Measurements from ENCODE around the gene DTNB. TPM values are rescaled to one million over a fixed set of nuclear protein-coding genes. Genes with fewer than 3 reads are reported as not detected.

The DTNB gene
- total and polyA plus RNA-seq, 2 donors (not counting 3 experiments of a cell fraction or from before 2014, with no cell fraction given), result 11.5 to 17.0 TPM

DNA sequence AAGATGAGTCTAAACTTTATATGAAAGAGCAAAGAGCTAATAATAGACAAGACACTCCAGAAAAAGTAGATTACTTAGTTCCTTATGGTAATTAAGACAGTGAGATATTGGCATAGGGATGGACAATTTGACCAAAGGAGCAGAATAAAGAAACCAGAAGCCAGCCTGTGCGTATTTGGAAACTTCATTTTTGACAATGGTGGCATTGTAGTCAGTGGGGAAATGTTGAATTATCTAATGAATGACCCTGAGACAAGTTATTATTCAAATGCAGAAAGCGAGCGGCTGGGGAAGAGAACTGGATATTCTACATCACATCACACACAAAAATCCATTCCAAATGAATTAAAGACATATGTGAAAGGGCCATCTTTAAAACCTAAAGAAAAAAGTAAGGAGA, 144.3 kb downstream of the DTNB start:
- Histone ChIP-seq H2AFZ (ENCODE audit: low read depth, low read length) (no peak overlapping the region), H3K27me3 (ENCODE audit: control insufficient read depth in 2 of 2, insufficient read depth in 2 of 2, low read length in 2 of 2) (no peaks in the 10 kb centered on the region), H3K9me3 (replicated peaks; ENCODE audit: control insufficient read depth, insufficient read depth, low read length) (no peaks in the 10 kb centered on the region), H3K27ac (ENCODE audit: insufficient read depth, low read depth, low read length) (no peak overlapping the region), H3K4me2 (ENCODE audit: insufficient read depth, low read length) (no peak overlapping the region), H3K4me3 (replicated peaks in 1 of 3; ENCODE audit: insufficient read depth in 1 of 3, low read depth in 1 of 3, low read length in 3 of 3) (no peak overlapping the region), H3K36me3 (ENCODE audit: control insufficient read depth in 2 of 2, extremely low read depth in 1 of 2, insufficient read depth in 2 of 2, low read length in 2 of 2) (no peaks in the 10 kb centered on the region), H4K20me1 (replicated peaks; ENCODE audit: control insufficient read depth, extremely low read depth, insufficient read depth, low read length) (no peaks in the 10 kb centered on the region), H3K79me2 (ENCODE audit: control insufficient read depth, insufficient read depth, low read length) (no peaks in the 10 kb centered on the region), H3K4me1 (ENCODE audit: control insufficient read depth, extremely low read depth, insufficient read depth, low read length) (no peaks in the 10 kb centered on the region), H3K9me1 (replicated peaks; ENCODE audit: control insufficient read depth, extremely low read depth, insufficient read depth, low read length) (no peaks in the 10 kb centered on the region), H3K9ac (replicated peaks; ENCODE audit: extremely low read depth, insufficient read depth, low read length) (no peak overlapping the region)
- FAIRE-seq (no peak), DNase-seq (ENCODE audit: low read depth, low spot score) (no peak)
- ChIA-PET POLR2A (no interaction called here), CTCF (no interaction called here)
- TF ChIP-seq POLR2A (IDR thresholded peaks at IDR 0.05; ENCODE audit: low read depth, low read length), result no peak
- TF ChIP-seq FOS (IDR thresholded peaks at IDR 0.05; ENCODE audit: borderline replicate concordance, insufficient read depth, low read length), result no peak
- TF ChIP-seq, protein P1, sequence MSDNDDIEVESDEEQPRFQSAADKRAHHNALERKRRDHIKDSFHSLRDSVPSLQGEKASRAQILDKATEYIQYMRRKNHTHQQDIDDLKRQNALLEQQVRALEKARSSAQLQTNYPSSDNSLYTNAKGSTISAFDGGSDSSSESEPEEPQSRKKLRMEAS (IDR thresholded peaks at IDR 0.05; ENCODE audit: insufficient read depth, insufficient read length), result no peak
- TF ChIP-seq MYC (IDR thresholded peaks at IDR 0.05; ENCODE audit: low read depth, low read length), result no peak
- no peak for TF ChIP-seq GATA2 (IDR thresholded peaks at IDR 0.05; ENCODE audit: insufficient read depth, insufficient read length, low read depth, low read length)
- no peak for TF ChIP-seq EZH2 (IDR thresholded peaks at IDR 0.05; ENCODE audit: borderline replicate concordance, low read depth, low read length, severe bottlenecking)
- TF ChIP-seq POLR2AphosphoS5 (IDR thresholded peaks at IDR 0.05; ENCODE audit: insufficient read depth, low read depth, low read length), result no peak
- no peak for TF ChIP-seq JUN (IDR thresholded peaks at IDR 0.05; ENCODE audit: borderline replicate concordance, insufficient read depth, insufficient read length, low read depth)
- TF ChIP-seq, protein P2, sequence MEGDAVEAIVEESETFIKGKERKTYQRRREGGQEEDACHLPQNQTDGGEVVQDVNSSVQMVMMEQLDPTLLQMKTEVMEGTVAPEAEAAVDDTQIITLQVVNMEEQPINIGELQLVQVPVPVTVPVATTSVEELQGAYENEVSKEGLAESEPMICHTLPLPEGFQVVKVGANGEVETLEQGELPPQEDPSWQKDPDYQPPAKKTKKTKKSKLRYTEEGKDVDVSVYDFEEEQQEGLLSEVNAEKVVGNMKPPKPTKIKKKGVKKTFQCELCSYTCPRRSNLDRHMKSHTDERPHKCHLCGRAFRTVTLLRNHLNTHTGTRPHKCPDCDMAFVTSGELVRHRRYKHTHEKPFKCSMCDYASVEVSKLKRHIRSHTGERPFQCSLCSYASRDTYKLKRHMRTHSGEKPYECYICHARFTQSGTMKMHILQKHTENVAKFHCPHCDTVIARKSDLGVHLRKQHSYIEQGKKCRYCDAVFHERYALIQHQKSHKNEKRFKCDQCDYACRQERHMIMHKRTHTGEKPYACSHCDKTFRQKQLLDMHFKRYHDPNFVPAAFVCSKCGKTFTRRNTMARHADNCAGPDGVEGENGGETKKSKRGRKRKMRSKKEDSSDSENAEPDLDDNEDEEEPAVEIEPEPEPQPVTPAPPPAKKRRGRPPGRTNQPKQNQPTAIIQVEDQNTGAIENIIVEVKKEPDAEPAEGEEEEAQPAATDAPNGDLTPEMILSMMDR (IDR thresholded peaks at IDR 0.05; ENCODE audit: extremely low read depth in 1 of 2, insufficient read depth in 1 of 2, low read depth in 1 of 2, low read length in 2 of 2), result no peak
- intact Hi-C loops (cut with micrococcal nuclease), result no loop called here
- no TSS peak for BruUV-seq (replicated peaks)
- dilution Hi-C loops (cut with MboI; ENCODE audit: extremely low pct_ligation_motif_present, low sequenced_read_pairs), result no loop called here
